CD4-positive, alpha-beta T cell treated with Interleukin-10 for 1 hour (primary cell): Measurements from ENCODE around the gene INPP5D.
A peak's percentile ranks its signal among the peaks of the same experiment; 100 is the strongest.

Experiments
- DNase-seq: peaks from one replicate; pipeline ENCODE4 v3.0.0-alpha.2; 2020

Gene INPP5D

GRCh38 chr2:233213975-233214374 is 153.8 kb downstream of the INPP5D start:
- DNase-seq, result no peak

DNA sequence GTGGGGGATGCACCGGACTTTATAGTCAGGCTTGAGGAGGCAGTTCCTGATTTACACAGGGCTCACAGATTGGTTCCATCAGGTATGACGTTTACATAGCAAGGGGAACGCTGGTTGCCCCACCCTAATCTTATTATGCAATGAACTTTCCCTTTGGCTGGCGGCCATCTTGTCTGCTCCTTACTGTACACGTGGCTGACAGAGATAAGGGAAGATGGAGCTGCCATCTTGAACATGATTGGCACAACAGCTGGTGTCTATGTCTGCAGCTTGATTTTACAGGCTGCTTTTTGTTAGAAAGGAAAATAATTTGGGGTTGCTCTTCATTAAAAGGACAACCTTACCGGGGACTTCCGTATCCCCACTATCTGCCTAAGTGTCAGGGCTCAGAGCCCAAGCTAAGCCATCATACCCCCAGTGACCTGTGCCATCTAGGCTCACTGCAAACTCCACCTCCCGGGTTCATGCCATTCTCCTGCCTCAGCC is 157.8 kb downstream of the INPP5D start:
- DNase-seq, result no peak

GRCh38 chr2:233218836-233219235 is 158.7 kb downstream of the INPP5D start:
- DNase-seq, result no peak

DNA sequence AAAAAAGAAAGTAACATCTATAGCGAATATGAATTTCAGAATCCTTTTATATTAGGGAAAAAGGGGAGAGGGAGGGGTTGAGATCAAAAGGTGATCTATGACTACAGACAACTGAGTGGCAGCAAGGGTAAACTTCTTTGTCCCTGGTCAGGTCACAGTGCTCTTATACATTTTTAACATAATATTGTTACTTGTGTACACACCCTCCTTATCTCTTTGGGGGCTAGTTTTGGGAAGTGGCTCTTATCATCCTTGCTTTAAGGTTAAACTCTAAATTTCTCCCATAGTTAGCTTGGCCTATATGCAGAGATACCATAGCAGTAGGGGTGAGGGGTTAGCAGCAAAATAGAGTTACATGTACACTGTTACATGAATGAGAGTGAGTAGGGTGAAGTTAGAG is 159.7 kb downstream of the INPP5D start:
- no peak for DNase-seq

DNA sequence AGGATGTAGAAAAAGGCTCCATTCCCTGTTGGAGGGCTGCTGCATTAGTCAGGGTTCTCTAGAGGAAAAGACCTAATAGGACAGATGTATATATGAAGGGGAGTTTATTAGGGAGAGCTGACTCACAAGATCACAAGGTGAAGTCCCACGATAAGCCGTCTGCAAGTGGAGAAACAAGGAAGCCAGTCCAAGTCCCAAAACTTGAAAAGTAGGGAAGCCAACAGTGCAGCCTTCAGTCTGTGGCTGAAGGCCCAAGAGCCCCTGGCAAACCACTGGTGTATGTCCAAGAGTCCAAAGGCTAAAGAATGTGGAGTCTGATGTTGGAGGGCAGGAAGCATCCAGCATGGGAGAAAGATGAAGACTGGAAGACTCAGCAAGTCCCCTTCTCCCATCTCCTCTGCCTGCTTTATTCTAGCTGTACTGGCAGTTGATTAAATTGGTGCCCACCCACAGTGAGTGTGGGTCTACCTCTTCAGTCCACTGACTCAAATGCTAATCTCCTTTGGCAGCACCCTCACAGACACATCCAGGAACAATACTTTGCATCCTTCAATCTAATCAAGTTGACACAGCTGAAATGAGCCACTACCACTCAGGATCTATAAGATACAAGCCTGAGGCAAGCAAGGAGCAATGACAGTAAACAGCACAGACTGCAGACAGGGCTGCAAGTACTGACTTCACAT is 161.4 kb downstream of the INPP5D start:
- DNase-seq, result no peak

GRCh38 chr2:233223059-233223894 is 163.1 kb downstream of the INPP5D start:
- DNase-seq, result no peak

DNA sequence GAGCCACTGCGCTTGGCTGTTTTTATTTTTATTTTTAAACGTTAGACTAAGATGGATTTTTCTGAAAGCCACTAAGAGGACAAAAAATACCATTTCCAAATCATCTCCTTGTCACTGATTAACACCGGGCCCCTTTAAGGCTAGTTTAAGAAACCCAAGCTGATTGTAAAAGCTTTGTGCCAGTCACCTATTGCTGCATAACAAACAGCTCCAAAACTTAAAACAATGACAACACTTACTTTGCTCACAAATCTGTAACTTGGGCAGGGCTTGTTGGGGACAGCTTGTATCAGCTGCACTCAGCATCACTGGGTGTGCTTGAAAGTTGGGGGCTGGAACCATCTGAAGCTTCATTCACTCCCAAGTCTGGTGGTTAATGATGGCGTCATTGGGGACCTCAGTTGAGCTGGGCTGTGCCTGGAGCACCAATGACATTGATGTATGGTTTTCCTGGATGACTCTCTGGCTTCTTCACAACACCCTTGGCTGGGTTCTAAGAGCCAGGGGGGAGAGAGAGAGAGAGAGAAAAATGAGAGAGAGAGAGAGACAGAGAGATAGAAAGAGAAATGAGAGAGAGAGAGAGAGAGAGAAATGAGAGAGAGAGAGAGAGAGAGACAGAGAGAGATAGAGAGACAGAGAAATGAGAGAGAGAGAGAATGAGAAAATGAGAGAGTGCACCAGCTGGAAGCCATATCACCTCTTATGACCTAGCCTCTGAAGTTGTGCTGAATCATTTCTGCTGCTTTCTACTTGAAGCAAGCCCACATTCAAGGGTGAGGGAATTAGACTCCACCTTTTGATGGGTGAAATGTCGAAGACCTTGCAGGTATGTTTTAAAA is 165.3 kb downstream of the INPP5D start:
- DNase-seq, result no peak

- DNase-seq, result no peak
These were observed 166.4 kb downstream of the INPP5D start for GRCh38 chr2:233226511-233227031.

DNA sequence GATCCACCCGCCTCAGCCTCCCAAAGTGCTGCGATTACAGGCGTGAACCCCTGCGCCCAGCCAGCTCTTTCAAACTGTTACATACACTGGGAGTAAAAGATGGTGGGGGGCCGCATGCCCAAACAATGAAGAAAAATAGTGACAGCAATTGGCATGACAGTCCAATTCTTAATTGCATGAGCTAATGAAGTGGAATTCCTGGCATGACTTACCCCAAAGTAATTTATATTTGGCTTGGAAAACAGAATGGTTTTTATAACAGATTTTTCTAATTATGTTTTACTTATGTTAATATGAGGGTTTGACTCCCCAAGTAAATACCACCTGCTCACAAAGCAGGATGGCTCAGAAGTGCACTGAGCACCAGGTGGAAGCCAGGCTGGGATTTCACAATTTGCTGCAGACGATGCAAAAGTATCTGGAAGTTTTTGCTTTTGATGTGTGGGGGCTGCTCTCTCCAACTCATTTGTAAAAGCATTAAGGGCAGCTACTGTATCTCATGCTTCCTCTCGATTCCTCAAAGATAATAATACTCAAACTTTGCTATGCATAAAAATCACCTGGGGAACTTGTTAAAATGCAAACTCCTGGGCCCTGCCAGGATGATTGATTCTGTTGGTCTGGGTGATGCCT is 167.3 kb downstream of the INPP5D start:
- DNase-seq, result no peak

DNA sequence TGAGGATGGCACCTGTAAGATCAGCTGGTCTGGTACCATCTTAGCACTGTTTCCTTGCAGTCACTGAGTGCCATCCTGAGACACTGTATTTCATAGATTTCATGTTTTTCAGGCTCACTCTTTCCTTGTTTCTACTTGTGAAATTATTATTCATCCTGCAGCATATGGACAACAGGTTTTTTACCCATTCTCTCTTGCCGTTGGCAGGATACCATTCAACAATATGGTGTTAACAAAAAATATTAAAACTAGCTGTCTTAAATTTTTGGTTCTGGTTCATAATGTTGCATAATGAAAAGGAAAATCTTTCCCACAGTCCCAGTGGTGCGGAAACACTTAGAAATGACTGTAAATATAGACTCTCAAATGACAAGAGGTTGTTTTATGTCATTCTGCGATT is 168.2 kb downstream of the INPP5D start:
- DNase-seq, result no peak

GRCh38 chr2:233233618-233234230 is 173.6 kb downstream of the INPP5D start:
- no peak for DNase-seq

DNA sequence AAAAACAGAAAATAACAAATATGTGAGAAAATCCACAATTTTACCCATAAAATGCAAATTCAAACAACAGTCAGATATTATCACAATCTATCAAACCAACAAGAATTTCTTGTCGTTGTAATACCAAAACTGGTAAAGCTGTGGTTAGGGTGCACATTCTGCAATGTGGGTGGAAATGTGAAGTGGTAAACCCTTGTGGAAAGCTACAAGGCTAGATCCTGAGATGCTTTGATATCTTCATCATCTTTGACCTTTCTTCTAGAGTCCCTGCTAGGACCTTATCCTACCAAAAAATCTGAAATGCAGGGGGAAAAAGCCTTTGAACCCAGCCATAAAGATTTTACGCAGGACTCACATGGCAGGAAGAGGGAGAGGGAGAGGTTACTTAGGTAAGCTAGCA is 174.1 kb downstream of the INPP5D start:
- no peak for DNase-seq

GRCh38 chr2:233234996-233235395 is 174.9 kb downstream of the INPP5D start:
- DNase-seq, result no peak

GRCh38 chr2:233235977-233236376 is 175.8 kb downstream of the INPP5D start:
- DNase-seq, result no peak

- no peak for DNase-seq
These were observed 176.9 kb downstream of the INPP5D start for GRCh38 chr2:233236820-233237589.

DNA sequence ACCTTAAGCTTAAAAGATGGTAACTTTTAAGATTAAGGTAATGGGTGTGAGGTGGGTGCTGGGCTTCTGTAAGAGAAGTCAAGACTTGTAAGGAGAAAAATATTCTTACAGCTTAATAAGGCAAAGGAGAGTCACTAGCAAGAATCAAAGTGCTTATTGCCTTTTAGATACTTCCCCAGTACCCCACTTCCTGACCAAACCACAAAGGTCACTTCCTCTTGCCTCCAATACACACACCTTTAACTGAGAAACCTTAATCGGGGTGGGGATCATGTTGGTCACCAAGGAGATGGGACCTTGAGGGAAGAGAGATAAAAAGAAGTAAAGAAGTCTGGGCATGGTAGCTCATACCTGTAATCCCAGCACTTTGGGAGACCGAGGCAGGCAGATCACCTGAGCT is 180.8 kb downstream of the INPP5D start:
- DNase-seq, result peak; percentile 66

DNA sequence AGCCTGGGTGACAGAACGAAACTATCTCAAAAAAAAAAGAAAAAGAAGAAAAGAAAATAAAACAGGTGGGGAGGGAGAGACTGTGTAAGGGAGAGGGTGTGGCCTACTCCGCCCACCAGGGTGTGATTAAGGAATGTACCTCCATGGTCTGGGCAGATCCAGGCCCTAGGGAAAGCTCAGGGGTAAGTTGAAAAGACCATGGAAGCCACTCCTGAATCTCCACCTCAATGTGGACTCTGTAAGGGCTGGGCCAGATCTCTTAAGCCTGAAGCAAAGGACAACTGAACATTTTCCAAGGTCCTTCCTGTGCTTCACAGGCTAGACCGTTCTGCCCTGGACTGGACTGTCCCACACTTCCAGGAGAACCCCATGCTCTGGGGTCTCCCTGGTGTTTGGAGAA is 181.7 kb downstream of the INPP5D start:
- no peak for DNase-seq

GRCh38 chr2:233242231-233242927 is 182.2 kb downstream of the INPP5D start:
- no peak for DNase-seq

- DNase-seq, result no peak
These were observed 183.2 kb downstream of the INPP5D start for GRCh38 chr2:233243348-233243747.

- DNase-seq, result no peak
These were observed 184.7 kb downstream of the INPP5D start for GRCh38 chr2:233244818-233245217.

DNA sequence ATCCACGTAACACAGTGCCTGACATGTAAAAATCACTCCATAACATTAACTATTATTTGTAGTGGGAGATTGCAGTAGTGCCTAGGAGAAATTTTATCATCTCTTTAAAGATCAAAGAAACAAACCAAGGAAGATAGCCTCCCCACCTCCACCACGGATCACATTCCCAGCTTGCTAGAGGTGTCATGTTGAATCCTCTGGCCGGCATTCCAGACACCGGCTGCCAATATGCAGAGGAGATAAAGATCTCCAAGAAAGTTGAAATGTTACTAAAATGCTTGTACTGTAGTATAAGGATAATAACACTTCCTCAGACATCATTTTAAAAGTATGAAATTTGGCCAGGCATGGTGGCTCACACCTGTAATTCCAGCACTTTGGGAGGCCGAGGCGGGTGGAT is 185.3 kb downstream of the INPP5D start:
- no peak for DNase-seq
